Urinary bladder (tissue), 4 donors: Measurements from ENCODE around the gene ABHD8. TPM values are rescaled to one million over a fixed set of nuclear protein-coding genes. Genes with fewer than 3 reads are reported as not detected.

ENCODE experiments used
- DNase-seq: peaks from one replicate; pipeline ENCODE4 v3.0.0-alpha.2; 2015; ENCODE audit errors: extremely low spot score
- H3K27ac ChIP-seq: one replicate; pipeline ENCODE4 v1.5.1; 2013; ENCODE audit warnings: low read depth, mild to moderate bottlenecking, moderate library complexity
- H3K36me3 ChIP-seq: one replicate; pipeline ENCODE4 v1.6.1; 2013; ENCODE audit warnings: mild to moderate bottlenecking, moderate library complexity; ENCODE audit not compliant: insufficient read depth
- H3K4me1 ChIP-seq: one replicate; pipeline ENCODE4 v1.6.1; 2013; ENCODE audit warnings: mild to moderate bottlenecking, moderate library complexity; ENCODE audit not compliant: insufficient read depth
- H3K4me3 ChIP-seq: one replicate; pipeline ENCODE4 v1.5.1; 2013; ENCODE audit warnings: low read depth, low read length
- WGBS: extraction: QIAGEN DNeasy Blood & Tissue Kit; methylation state at CpG from one replicate; pipeline ENCODE4 v1.1.7; 2013; 5-methylcytosine and 5-hydroxymethylcytosine counted together
- polyA plus RNA-seq: library from polyadenylated mRNA; stranded (reverse); fragments of 200-250 nt; gene quantifications from one replicate; pipeline ENCODE4 v1.2.3, GENCODE V29; 2013
- total RNA-seq: library from RNA; depleted of rRNA; stranded (reverse); fragments of >200 nt; gene quantifications from one replicate; pipeline ENCODE4 v1.2.3, GENCODE V29; 2014
- donor health status: healthy with polysubstance abuse.
- donor health status: healthy.

Gene ABHD8
- total and polyA plus RNA-seq, 2 donors = 6.8 to 20.0 TPM

DNA sequence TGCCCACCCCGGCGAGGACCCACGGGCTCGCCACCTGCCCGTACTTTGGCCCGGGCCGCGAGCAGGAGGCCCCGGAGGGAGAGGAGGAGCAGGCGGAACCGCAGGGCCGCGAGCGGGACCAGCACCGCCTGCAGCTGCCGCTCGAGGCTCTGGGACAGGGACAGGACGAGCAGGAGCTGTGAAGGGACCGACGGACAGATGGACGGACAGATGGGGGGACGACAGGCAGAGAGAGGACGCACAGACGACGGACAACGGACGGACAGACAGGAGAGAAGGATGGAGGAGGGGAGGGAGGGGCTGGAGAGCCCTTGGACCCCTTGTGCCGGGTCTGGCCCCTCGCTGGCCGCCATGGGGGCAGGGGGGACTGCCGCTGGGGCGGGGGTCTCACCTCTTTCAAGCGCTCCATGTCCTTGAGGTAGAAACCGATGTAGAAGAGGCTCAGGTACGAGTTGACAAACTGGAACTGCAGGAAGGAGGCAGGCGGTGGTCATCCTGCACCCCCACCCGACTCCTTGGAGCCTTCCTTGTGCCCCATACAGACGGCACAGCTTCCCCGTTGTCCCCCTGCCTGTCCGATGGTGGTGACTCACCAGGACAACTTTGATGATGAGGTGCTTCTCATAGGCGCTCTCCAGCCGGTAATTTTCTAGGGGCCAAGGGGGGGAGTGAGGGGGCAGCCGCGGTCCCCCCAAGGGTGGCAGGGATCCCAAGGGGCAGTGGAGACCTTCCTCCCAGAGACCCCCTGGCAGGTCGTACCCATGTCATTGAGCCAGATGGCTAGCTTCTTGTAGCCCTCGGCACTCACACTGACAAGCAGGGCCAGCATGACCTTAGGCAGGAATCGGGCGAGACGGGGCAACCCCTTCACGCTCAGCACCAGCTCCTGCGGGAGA lies 26.4 kb upstream of the ABHD8 start:
- DNase-seq = no peak
- Histone ChIP-seq H3K27ac (no peak overlapping the region), H3K36me3 (no peaks in the 10 kb centered on the region), H3K4me3 (peak overlapping the region; percentile 30), H3K4me1 (no peaks in the 10 kb centered on the region)
- WGBS = 62% methylated on average over 51 of the region's 51 CpGs

DNA sequence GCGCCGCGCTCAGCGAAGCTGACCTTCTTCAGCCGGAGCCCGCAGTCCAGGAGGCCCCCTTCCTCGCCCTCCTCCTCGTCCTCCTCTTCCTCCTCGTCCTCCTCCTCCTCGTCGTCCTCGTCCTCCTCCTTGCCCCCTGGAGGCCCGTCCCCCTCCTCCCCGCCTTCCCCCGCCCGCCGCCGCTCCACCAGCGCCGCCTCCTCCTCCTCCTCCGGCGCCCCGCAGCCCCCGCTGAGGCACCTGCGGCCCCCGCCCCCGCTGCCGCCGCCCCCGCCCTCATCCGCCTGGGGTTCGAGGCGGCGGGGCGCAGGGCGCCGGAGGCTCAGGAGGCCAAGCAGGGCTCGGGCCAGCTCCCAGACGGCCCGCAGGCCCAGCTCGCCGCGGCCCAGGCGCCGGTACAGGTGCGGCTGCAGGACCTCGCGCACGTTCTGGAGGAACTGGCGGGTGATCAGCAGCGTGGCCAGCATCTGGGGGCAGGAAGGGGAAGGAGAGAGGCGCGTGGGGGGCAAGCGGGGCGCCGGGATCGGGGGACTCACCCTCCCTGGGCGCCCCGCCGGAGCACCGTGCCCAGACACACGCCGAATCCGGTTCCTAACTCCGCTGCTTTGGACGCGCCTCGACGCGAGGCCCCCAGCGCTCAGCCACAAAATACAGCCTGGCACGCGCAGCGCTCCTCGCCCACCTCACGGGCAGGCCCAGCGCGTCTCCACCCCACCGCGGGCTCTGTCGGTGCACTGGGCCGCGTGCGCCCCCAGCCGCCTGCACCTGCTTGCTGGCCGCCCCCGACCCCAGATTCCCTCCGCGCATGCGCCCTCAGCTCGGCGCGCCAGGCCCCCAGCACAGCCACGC lies 25.5 kb upstream of the ABHD8 start:
- H3K4me3 ChIP-seq = peak overlapping the region; percentile 30
- peak overlapping the region; percentile 12 for H3K27ac ChIP-seq
- 12% methylated on average over 93 of the region's 94 CpGs for WGBS

DNA sequence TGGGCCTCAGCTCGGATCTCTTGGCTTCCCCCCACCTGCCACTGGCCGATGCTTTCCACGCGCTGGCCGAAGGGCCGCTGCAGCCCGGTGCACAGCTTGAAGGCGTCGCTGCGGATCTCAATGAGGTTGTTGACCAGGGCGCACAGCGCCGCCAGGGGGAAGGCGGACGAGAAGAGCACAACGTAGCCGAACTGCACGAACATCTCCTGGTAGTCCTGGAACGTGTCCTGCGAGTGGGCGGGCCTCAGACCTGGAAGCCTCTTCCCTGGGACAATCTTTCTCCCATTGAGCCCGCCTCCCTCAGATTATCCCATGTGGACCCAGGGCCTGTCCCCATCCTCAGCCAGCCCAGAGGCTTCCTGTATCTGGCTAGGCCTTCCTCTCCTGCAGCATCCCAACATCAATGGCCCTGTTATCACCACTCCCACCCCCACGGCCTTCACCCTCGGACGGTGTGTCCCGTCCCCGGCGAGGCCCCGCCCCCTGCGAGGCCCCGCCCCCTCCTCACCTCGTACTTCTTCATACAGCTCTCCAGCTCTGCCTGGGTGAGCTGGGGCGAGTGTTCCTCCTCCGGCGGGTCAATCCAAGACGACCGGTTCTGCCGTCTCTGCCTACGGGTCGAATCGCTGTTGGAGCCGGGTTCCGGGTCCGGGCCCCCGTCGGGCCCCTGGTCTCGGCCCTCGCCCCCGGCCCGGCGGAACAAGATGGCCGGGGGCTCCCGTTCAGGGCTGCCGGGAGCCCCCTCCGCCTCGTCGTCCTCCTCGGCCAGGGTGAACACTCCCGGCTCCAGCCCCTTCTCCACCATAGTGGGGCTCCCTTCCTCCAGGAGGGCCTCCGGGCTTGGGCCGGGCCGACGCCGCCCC lies 24.7 kb upstream of the ABHD8 start:
- WGBS = 26% methylated on average over 64 of the region's 64 CpGs
- Histone ChIP-seq H3K36me3 (no peaks in the 10 kb centered on the region), H3K4me1 (peaks cover 2% of the 10 kb centered on the region), H3K4me3 (peak overlapping the region; percentile 30), H3K27ac (no peak overlapping the region)
- peak; percentile 52 for DNase-seq

More for the DNA sequence above, 25.5 kb upstream of the ABHD8 start:
- no peak for DNase-seq
- Histone ChIP-seq H3K36me3 (no peaks in the 10 kb centered on the region), H3K4me1 (peaks cover 1% of the 10 kb centered on the region)

DNA sequence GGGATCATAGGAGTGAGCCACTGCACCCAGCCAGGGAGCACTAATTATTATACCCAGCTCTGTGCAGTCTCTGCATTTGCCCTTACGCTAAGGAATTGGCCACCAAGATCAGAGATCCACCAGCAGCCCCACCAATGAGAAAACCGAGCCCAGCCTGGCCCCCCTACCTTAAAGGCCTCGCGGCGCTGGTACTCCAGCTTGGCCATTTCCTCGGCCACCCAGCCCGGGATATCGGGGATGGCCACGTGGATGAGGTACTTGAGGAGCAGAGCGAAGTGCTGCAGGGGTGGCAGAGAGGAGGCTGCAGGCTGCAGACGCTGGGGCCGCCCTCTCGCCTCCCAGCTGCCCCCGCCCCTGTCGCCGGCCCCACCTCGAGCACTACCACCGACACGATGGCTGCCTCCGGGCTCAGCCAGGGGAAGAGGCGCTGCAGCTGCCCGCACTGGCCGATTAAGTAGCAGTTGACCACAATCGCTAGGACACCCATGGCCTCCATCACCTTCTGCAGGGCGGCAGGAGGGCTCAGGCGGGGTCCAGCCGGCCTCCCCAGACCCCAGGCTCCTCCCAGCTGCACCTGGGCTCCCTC lies 23.9 kb upstream of the ABHD8 start:
- DNase-seq = no peak
- Histone ChIP-seq H3K36me3 (no peaks in the 10 kb centered on the region), H3K27ac (no peak overlapping the region), H3K4me3 (no peak overlapping the region), H3K4me1 (peaks cover 2% of the 10 kb centered on the region)
- WGBS = 89% methylated on average over 27 of the region's 27 CpGs

DNA sequence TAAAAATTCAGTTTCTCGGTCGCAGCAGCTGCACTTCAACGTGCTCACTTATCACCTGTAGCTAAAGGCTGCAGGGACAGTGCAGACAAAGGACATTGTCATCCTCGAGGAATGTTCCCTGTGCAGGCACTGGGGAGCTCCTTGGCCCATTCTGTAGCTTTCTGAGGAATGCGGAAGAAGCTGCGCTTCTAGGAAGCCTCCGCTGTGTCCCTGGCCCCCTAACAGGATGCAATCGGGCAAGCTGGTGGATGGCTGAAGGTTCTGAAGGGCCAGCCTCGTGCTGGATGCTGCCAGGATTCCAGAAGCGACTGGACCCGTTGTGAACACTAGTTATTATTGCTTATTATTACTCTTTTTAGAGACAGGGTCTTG lies 23.4 kb upstream of the ABHD8 start:
- no peak overlapping the region for H3K27ac ChIP-seq
- H3K4me1 ChIP-seq = peaks cover 2% of the 10 kb centered on the region
- no peak overlapping the region for H3K4me3 ChIP-seq
- WGBS = 80% methylated on average over 11 of the region's 11 CpGs
- H3K36me3 ChIP-seq = peaks cover 3% of the 10 kb centered on the region
- no peak for DNase-seq

DNA sequence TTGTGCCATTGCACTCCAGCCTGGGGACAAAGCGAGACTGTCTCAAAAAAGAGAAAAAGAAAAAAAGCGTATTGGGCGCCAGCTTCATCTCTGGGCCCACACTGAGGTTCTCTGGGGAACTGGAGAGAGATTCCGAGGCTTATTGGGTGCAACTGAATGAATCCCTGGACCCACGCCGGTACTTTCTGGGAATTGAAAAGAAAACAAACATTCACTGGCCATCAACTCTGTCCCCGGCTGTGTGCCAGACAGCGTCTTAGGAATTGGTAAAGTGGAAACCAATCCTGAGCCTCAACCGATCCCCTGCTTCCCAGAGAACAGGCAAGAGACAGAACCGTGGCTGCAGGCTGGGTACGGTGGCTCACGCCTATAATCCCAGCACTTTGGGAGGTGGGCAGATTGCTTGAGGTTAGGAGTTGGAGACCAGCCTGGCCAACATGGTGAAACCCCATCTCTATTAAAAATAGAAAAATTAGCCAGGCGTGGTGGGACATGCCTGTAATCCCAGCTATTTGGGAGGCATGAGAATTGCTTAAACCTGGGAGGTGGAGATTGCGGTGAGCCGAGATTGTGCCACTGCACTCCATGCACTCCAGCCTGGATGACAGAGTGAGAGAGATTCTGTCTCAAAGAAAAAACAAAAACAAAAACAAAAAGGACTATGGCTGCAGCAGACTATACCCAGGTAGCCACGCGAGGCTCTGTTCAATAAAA lies 22.8 kb upstream of the ABHD8 start:
- Histone ChIP-seq H3K4me1 (peaks cover 2% of the 10 kb centered on the region), H3K27ac (no peak overlapping the region), H3K4me3 (no peak overlapping the region), H3K36me3 (peaks cover 5% of the 10 kb centered on the region)
- 88% methylated on average over 17 of the region's 17 CpGs for WGBS
- no peak for DNase-seq

DNA sequence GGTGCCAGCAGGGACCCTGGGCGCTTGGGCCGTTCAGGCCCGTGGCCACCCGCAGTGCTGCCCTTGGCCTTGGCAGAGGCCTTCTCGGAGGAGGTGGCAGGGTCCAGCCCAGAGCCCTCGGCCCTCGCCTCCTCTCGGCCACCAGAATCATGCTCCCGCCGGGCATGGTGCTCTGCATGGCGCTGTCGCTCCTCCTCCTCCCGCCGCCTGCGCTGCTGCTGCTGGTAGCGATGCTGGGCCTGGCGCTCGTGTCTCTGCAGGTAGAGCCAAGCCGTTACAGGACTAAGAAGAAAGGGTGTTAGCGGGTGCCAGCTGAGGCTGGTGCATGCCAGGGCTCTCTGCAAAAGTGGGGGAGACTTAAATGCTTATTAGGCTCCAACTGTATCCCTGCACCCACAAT lies 21.9 kb upstream of the ABHD8 start:
- Histone ChIP-seq H3K36me3 (peaks cover 5% of the 10 kb centered on the region), H3K4me1 (peaks cover 2% of the 10 kb centered on the region), H3K4me3 (no peak overlapping the region), H3K27ac (no peak overlapping the region)
- WGBS = 97% methylated on average over 20 of the region's 20 CpGs
- no peak for DNase-seq

DNA sequence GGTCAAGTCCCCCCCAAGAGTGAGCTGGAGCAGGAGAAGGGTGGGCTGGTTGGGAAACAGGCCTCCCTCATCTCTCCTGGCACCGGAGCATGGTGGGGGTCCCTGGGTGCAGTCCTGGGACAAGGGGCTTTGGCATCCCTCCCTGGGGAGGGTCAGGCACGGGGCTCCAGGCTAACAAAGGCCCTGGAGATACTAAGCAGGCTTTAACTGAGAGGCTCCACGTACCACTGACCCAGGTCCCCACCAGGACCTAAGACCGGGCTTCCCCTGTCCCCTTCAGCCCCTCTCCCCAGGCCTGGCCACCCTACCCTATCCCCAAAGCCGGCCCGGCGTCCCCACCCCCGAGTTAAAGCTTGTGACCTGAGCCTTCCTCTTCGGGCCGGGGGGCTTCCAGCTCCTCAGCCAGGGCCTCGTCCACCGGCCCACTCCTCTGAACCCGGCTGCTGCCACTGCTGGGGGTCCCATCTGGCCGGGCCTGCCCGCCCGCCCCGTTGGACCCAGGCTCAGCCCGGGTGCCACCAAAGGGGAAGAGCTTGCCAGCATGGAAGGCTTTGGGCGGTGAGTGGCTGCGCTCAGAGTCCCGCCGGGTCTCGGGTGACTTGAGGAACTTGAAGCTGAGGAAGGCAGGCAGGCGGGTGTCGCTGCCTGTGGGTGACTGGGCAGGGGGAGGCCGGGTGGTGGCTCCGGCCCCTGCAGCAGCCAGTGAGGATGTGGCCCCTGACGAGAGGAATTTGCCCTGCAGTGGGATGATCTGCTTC lies 21.3 kb upstream of the ABHD8 start:
- Histone ChIP-seq H3K4me3 (no peak overlapping the region), H3K27ac (no peak overlapping the region), H3K4me1 (peaks cover 2% of the 10 kb centered on the region), H3K36me3 (peaks cover 5% of the 10 kb centered on the region)
- WGBS = 93% methylated on average over 28 of the region's 28 CpGs
- no peak for DNase-seq

DNA sequence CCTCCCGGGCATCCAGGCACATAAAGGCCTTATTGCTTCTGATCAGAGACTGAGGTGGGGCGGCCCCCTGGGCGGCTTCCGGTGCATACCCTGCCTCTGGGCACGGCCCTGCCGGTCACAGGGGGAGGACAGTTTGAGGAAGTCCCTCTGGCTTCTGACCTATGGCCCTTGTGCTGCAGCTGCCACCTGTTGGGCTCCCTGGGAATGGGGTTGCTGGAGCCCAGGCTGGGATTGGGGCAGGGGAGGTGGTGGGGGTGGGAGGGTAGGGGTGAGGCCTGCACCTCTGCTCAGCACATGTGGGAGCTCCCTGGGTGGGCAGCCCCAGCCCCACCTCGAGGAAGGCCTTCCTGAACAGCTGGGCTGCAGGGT lies 20.7 kb upstream of the ABHD8 start:
- WGBS = 48% methylated on average over 7 of the region's 7 CpGs
- H3K4me3 ChIP-seq = no peak overlapping the region
- peaks cover 2% of the 10 kb centered on the region for H3K4me1 ChIP-seq
- no peak for DNase-seq
- H3K36me3 ChIP-seq = peaks cover 5% of the 10 kb centered on the region
- H3K27ac ChIP-seq = no peak overlapping the region

DNA sequence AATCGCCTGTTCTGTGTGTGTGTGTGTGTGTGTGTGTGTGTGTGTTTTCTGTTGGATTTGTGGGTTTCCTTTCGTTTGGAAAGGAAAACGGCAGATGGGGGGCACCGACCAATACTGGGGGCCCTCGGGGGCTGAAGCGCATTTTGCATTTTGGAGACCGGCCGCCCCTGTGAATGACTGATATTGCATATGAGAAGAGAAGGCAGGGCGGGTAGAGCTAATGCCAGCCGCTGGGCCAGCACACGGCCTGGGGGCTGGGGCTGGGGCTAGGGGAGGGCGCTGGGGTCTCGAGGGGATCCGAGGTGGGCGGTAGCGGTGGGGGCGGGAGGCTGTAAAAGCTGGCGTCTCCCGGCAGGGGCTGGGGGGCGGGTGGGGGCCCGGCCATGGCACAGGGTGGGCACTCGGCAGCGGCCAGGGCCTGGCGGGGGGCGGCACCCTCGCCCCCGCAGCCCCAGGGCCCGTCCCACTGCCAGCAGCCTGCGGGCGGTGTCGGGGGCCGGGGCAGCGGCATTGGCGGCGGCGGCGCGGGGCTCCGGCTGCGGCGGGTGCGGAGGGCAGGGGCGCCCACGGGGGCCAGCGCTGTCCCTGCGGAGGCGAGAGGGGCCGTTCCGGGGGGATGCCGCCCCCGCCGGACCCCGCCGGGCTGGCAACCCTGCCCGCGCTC lies 20.2 kb upstream of the ABHD8 start:
- DNase-seq = no peak
- Histone ChIP-seq H3K4me1 (peaks cover 2% of the 10 kb centered on the region), H3K27ac (no peak overlapping the region), H3K36me3 (peaks cover 5% of the 10 kb centered on the region), H3K4me3 (no peak overlapping the region)
- 31% methylated on average over 56 of the region's 56 CpGs for WGBS

DNA sequence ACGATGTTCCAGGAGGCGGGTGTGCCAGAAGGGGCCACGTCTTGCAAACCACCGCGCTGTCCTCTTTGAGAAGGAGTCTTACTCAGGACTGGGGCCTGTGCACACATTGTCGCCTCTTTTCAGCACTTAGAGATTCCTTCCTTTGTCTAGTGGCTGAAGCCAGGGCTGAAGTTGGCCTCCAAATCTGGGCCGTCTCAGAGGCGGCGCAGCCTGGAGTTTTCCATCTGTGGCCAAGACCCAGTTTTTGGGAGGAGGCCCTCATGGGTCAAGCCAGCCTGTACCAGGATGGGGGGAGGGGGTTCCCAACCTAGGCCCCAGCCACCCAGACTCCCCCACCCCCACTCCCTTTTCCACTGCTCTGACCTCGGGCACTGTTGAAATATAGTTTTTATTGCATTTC lies 19.6 kb upstream of the ABHD8 start:
- Histone ChIP-seq H3K27ac (no peak overlapping the region), H3K4me3 (no peak overlapping the region), H3K36me3 (peaks cover 5% of the 10 kb centered on the region), H3K4me1 (peaks cover 2% of the 10 kb centered on the region)
- WGBS = 68% methylated on average over 10 of the region's 10 CpGs
- DNase-seq = no peak
